HL-60 (cell line): ENCODE results near the gene TGFBR1.

ENCODE experiments used
- POLR2AphosphoS5 ChIP-seq: IDR thresholded peaks from 2 replicates; pipeline ENCODE4 v1.6.1; 2012; ENCODE audit warnings: low read depth
- TF ChIP-seq, protein P1 (sequence below): IDR thresholded peaks from one replicate; pipeline ENCODE4 v1.5.1; 2011; ENCODE audit warnings: low read length, control low read depth, inconsistent platforms; ENCODE audit not compliant: insufficient read depth

DNA sequence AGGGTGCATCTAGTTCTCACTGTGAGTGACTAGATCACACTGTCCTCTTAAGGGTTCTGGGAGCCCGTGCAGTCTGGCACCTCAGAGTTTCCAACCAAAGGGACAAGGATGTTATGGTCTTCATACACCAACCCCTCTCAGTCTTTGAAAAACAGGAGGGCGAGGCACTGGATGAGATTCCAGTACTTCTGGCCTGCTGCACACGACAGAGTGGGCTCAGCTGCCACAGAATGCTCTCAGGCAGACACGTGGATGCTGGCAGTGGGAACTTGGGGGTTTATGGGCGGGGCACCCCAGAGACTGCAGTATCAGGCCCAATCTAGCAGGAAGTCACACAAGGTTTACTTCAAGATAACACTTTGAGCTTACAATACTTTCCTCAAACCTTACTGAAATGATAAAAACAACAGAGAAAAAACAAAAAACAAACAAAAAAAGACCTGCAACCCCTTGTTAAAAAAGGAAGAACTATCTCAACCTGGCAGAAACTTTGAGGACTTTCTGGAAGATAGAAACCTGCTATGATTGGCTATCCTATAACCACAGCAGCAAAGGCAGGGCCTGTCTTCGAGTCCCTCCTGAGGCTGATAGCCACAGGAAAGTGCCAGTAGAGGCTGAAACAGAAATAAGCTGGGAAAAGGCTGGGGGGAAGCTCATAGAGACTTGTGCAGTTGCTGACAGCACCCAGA, 28.3 kb upstream of the TGFBR1 start:
- TF ChIP-seq, protein P1, sequence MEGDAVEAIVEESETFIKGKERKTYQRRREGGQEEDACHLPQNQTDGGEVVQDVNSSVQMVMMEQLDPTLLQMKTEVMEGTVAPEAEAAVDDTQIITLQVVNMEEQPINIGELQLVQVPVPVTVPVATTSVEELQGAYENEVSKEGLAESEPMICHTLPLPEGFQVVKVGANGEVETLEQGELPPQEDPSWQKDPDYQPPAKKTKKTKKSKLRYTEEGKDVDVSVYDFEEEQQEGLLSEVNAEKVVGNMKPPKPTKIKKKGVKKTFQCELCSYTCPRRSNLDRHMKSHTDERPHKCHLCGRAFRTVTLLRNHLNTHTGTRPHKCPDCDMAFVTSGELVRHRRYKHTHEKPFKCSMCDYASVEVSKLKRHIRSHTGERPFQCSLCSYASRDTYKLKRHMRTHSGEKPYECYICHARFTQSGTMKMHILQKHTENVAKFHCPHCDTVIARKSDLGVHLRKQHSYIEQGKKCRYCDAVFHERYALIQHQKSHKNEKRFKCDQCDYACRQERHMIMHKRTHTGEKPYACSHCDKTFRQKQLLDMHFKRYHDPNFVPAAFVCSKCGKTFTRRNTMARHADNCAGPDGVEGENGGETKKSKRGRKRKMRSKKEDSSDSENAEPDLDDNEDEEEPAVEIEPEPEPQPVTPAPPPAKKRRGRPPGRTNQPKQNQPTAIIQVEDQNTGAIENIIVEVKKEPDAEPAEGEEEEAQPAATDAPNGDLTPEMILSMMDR = no peak
- no peak for TF ChIP-seq POLR2AphosphoS5
